Tibial nerve (tissue), 4 donors: ENCODE measurements around the gene NT5M.

Experiments used
- CTCF ChIP-seq, 5 experiments: fragments of 200-600 bp in 3 of 5; fragments of 450-650 bp in 2 of 5; sonication (generic) in 3 of 5; IDR thresholded peaks; one replicate each; pipeline ENCODE4 v1.5.1; 2016 to 2019; ENCODE audit warnings: antibody characterized with exemption in 5 of 5, mild to moderate bottlenecking in 3 of 5, moderate library complexity in 2 of 5
- EP300 ChIP-seq, 2 donors: sonication (generic); formaldehyde crosslinking; IDR thresholded peaks; one replicate each; pipeline ENCODE4 v1.6.1; 2017; ENCODE audit warnings: antibody characterized with exemption in 2 of 2, mild to moderate bottlenecking in 1 of 2
- POLR2A ChIP-seq, 2 donors: fragments of 450-650 bp; IDR thresholded peaks; one replicate each; pipeline ENCODE4 v1.6.1; 2017; ENCODE audit warnings: antibody characterized with exemption in 2 of 2, mild to moderate bottlenecking in 2 of 2, moderate library complexity in 2 of 2

DNA sequence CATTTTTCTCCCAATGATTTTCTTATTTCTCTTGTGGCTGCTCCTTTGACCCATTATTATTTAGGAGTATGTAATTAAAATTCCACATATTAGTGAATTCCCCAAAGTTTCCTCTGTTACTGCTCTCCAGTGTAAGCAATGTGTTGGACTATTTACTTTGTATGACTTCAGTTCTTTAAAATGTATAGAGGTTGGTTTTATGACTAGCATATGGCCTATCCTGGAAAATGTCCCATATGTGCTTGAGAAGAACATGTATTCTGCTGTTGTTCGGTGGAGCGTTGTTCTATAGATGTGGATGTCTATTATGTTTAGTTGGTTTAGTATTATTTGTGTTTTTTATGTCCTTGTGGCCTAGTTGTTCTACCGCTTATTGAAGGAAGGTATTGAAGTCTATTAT lies 6.0 kb upstream of the NT5M start:
- no peak for TF ChIP-seq CTCF (IDR thresholded peaks at IDR 0.05)
- no peak for TF ChIP-seq POLR2A (IDR thresholded peaks at IDR 0.05)
- TF ChIP-seq EP300 (IDR thresholded peaks at IDR 0.05): no peak
